GM15510 (cell line): ENCODE measurements around the gene NEK6.

Source experiments
- POLR2A ChIP-seq: IDR thresholded peaks from 3 replicates; pipeline ENCODE4 v1.6.1; 2011; ENCODE audit warnings: borderline replicate concordance; ENCODE audit not compliant: insufficient read length; ENCODE audit errors: extremely low read depth

Gene NEK6

DNA sequence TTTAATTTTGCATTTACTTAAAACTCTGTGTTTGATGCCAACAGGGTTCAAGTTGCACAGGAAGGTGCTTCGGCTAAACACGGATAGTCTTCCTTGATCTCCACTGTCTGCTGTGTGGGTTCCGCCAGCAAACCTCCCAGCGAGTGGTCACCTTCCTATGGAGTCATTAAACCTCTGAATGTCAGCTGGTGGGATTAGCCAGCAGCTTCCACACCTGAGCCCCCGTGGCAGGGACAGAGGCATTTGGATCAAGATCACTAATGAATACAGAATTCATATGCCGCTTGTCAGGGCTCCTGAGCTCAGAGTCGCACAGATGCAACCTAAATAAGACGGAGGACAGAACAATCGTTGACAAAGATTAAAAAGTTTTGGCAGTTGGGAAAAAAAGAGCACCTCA lies 118.0 kb downstream of the NEK6 start:
- no peak for TF ChIP-seq POLR2A

DNA sequence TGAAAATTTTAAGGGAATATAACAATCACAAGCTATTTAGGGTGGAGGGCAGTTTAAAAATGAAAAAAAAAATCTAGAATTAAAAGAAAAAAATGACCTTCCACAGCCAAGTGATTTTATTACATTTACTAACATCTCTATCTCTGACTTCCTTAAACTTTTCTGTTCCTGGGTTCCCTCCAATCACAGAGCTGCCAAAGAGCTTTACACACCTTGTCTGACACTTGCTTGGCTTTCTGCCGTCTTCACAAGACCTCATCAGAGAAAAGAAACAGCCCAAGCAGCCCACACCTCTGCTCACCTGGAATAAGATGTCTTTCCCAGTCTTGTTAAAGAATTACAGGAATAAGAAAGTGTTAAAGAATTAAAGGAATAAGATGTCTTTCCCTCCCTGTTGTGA lies 118.6 kb downstream of the NEK6 start:
- TF ChIP-seq POLR2A = no peak

- no peak for TF ChIP-seq POLR2A
Observed at GRCh38 chr9:124377551-124378406, 120.0 kb downstream of the NEK6 start.

DNA sequence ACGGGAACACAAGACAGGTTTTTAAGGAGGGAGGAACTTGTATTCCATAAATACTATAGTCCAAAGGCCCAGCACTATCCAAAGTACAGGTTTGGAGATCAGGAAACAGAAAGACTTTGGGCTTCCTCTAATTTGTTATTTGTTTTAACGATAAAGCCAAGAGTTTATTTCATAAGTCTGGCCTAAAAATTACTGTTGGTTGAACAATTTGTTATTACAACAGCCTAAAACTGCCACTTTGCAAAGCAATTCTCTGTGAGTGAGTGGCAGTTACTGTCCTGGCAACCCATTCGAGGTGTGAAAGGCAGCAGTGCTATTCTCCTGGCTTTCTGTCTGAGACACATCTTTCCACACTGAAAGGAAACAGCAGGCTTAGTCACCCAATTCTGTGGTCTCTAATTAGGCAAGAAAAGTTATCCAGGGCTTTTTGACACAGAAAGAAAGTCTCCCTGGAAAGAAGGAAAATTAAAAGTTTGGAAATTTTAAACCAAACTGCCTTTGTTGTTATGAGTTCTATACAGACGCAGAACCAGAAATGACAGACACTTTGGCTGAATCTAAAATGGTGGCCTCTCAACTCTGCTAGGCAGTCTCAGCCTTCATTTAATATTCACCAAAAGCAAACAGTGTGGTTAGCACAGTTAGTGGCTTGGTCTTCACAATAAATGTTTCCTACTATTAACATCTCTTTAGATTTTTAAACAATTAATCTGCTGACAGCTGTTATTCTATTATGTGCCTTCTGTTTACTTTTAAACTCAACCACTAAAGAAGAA lies 123.6 kb downstream of the NEK6 start:
- no peak for TF ChIP-seq POLR2A

GRCh38 chr9:124384210-124384609 lies 126.5 kb downstream of the NEK6 start:
- TF ChIP-seq POLR2A = no peak

GRCh38 chr9:124384846-124385245 lies 127.1 kb downstream of the NEK6 start:
- no peak for TF ChIP-seq POLR2A

DNA sequence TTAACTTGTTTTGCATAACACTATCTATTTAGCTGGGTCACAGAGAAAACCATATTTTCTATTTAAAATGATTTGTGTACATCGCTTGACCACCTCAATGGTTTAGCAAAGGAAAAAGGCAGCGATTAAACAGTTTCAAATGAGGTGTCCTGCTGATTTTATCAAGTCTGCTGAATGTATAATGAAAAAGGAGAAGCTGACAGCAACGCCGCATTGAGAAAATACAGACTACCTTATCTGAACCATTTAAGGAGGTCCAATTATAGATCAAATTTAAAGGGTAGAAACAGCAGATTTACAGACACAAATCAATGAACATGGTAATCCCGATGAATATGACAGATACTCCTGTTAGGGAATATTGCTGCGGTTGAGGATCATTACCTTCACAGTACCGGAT lies 127.9 kb downstream of the NEK6 start:
- TF ChIP-seq POLR2A = no peak

GRCh38 chr9:124386201-124386600 lies 128.5 kb downstream of the NEK6 start:
- TF ChIP-seq POLR2A = no peak

DNA sequence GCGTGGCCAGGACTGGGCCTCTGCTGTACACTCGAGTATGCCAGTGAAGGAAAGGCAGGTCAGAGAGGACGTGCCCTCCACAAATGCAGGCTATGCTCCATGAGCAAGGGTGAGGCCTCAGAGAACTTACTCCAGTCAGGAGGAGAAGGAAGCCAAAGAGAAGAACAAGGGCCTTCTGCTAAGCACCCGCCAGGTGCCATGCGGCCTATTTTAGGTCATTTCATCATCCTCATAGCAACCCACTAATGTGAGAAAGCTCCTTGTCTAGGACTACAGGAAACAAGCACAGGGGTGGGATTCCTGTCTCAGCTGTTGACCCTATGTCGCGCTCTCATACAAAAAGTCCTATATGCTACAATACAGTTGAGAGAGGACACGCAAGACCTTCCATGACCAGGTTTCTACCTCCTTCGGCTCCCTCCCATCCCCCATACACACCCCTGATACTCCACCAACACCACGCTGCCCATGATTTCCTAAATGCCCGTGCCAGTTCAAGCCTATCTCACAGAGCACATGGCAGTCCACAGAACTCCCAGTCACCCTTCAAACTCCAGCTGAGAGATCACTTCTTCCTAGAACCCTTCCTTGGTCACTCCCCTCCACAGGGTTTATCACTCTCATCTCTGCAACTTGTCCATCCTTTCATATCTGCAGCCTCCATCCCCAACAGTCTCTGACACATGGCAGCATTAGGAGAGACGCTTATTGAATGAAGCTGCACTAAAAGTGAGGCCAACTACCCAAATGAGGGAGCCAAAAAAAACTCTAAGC lies 130.7 kb downstream of the NEK6 start:
- no peak for TF ChIP-seq POLR2A

GRCh38 chr9:124389146-124389939 lies 131.6 kb downstream of the NEK6 start:
- TF ChIP-seq POLR2A = no peak

DNA sequence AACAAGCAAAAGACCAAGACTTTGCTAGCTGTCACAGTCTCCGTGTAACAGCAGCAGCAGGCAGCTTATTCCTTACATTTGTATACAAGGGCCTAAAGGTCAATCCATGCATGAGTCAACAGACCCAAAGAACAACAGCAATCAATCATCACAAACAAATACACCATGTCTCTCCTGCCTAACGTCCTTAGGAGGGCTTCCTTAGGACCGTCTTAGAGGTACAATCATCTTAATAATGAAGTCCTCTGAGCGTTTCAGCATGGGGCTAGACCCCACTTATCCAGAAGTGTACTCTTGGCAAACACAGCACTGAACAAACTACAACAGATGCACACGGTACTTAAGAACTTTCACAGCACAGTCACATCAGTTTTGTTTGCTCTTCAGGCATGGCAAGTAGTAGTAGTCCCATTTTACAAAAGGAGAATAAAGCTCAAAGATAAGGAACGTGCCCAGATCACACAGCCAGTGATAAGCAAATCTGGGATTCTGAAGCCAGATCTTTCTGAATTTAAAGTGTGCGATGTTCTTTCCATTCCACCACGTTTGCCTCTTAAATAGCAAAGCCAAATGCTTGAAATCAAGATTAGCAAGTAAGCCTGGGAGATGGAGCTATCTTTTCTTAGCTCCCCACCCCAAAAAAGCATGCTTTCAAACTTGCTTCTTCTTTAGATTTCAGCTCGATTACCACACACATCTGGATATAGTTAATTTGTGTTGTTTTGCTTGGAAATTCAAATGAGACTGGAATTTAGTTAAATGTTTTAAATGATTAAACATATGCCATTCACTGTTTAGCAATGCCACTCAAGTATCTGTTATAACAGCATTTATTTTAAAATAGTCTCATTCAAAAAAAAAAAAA lies 133.3 kb downstream of the NEK6 start:
- TF ChIP-seq POLR2A = no peak

DNA sequence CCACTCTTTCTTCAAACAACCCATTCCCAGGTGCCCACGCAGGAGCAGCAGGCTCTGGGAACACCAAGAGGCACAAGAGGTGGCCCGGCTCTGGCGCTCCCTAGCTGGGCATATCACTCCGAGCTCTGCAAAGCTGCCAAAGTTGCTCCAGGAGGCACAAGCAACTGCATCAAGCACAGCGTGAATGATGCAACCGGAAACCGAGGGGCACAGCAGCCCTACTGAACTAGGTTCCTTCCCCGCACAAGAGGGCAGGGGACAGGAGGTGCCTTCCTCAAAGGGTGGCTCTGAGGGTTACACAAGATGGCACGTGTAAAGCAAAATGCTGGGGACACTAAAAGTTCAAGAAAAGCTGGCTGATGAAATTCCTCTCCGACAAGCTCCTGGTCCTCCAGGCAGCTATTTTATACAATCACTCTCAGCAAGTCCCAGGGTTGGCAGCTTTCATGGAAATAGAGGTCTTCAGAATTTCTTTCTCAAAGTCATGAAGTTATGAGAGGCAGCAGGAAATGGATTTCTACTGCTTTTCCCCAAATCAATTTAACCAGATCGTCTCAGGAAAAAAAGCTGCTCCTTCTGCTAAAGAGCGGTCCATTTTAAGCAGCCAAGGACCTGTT lies 134.6 kb downstream of the NEK6 start:
- TF ChIP-seq POLR2A = no peak

DNA sequence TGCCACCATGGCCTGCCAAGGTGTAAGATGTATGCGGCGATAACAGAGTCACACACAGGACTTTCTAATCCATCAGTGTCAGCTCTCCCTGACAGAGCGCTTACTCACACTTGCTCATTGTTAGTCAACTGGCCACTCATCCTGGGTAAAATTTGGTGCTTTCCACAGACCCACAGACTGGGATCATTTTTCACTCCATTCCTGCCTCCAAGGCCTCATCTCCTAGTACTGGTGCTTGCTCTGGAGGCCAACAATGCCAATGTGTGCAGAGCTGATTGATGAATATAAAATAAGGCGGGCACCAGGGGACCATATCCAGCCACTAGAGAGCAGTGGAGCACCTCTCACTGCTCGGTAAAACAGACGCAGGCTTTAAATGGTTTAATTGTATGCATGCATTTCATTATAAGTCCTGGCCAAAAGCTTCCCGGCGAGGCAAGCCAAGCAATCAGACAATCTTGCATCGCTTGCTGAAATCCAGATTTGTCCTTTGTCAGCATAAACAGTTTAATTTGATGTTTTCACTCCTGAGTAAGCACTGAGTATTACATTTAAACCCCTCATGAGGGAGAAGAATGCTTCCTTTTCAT lies 135.2 kb downstream of the NEK6 start:
- no peak for TF ChIP-seq POLR2A

DNA sequence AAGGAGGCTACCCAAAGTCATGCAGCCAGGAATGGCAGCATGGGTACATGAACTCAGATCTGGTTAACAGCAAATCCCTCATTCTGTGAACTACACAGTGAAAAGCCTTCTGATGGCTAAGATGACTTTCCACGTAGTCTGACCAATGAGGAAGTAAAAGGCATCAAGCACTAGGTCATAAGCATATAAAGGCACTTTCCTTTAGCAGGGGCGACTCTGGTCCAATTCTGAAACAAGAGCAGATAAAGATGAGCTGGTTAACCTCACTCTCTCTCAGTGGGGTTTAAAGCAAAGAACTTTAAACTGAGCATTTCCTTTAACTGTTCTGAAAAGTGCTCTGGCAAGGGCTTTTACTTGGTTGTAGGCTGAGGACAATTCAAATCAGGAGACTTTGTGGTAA lies 136.4 kb downstream of the NEK6 start:
- TF ChIP-seq POLR2A = no peak

DNA sequence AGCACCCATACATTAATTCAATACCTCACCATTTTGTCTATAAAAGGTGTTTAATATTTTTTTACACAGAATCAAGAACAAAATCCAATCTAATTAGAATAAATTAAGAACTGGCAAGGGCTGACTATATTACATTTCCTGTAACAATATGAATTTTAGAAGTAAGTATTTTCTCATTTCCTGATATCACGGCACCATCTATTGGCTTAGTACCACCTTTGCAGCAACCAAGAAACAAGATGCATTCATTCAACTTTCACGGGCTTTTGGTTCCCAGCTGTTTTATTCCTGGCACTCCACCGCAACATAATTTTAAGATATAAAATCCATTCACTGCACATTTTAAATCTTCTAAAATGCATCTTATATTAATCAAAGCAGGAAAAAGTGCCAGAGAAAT lies 136.8 kb downstream of the NEK6 start:
- TF ChIP-seq POLR2A = no peak
